Measurements from ENCODE around the gene MGARP. TPM values are rescaled to one million over a fixed set of nuclear protein-coding genes. Genes with fewer than 3 reads are reported as not detected.
"Not testable (repeated sequence)": the region's sequence is repeated elsewhere in the genome, so short reads cannot be mapped to it uniquely, and the experiment has no call there.

Gene MGARP
- total RNA-seq, 1 donor from 2014 or later: 0.82 TPM

DNA sequence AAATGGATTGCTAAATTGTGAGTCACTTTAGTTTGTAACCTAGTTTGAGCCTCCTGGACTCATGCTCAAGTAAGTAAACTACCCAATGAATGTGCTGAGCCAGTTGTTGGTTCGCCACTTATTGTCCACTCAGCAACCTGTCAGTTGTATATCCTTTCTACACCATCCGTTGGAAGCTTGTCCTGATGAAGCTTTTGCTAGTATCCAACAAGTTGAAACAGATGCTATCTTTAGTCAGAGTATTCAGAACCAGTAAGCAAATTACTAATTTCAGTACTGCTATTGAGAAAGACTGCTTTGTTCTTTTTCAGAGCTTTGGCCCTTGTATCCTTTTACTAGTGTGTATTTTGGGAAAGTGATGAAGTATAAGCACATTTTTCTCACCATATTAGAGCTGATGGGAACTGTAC is 17.0 kb upstream of the MGARP start:
- FAIRE-seq: no peak
- DNase-seq (ENCODE audit: low spot score in 2 of 2): no peak

- FAIRE-seq: no peak
- no peak for DNase-seq (ENCODE audit: low spot score in 2 of 2)
Observed at GRCh38 chr4:139295942-139296299, 15.9 kb upstream of the MGARP start.

GRCh38 chr4:139295206-139295941 is 15.3 kb upstream of the MGARP start:
- DNase-seq (ENCODE audit: low spot score in 2 of 2) (peak; percentile 72 to 84), FAIRE-seq (no peak)

DNA sequence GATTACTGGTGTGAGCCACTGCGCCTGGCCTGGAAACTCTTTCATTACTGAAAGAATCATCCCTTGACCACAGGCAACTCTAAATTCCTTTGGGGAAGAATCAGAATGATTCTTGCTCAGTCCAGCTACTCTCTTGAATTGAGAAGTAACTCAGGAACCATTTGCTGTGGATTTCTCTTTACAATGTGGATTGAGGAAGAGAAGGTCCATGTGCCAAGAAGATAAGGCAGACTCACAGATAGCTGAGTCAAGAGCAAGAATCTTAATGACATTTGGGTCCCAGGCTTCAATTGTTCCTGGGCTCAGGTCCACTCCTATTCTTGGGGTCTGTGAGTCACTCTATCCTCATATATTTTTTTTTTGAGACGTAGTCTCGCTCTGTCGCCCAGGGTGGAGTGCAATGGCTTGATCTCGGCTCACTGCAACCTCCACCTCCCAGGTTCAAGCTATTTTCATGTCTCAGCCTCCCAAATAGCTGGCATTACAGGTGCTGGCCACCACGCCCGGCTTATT is 6.2 kb upstream of the MGARP start:
- FAIRE-seq: no peak
- DNase-seq (ENCODE audit: low spot score in 2 of 2): no peak

DNA sequence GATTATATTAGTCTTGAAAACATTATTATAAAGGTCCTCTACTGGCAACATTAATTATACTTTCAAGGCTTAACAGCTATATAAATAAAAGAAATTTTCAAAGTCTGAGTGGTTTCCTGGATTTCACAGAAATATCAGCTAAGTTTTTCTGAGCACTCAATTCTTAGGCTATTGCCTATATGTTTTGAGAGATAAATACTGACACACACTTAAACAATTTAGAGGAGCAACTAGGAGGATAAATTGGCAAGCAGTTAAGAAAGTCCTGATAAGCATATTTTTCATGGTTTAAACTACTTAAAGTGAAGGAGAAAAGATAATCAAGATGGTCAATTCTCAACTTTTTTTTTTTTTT is 2.7 kb upstream of the MGARP start:
- FAIRE-seq (no peak), DNase-seq (ENCODE audit: low spot score in 2 of 2) (no peak)

GRCh38 chr4:139282065-139282720 is 2.2 kb upstream of the MGARP start:
- DNase-seq (ENCODE audit: low spot score in 2 of 2) (no peak), FAIRE-seq (no peak)

- FAIRE-seq (no peak), DNase-seq (ENCODE audit: low spot score in 2 of 2) (peak in 1 of 2 donors; percentile 25)
Observed at GRCh38 chr4:139278912-139279759, 889 bp downstream of the MGARP start.

GRCh38 chr4:139278485-139278884 is 1.5 kb downstream of the MGARP start:
- DNase-seq (ENCODE audit: low spot score in 2 of 2) (no peak), FAIRE-seq (no peak)

DNA sequence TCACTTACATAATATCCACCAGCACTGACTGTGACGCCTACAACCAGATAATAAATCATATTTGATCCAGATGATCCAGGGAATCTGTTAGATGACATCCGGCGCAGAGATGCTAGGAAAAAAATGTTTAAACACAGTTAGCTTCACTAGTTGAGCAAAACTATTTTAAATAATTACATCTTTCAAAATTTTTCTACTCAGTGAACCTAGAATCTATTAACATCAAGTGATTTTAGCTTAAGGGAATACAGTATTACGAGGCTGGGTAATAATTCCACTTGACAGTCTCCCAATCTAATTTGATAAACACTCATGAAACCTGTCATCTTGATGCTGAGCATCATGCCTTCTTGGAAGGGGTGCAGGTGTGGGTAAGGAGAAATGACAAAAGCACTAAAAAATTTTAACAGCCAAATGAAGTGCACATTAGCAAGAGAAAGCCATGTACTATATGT is 4.7 kb downstream of the MGARP start:
- DNase-seq (ENCODE audit: low spot score in 2 of 2) (no peak), FAIRE-seq (no peak)

GRCh38 chr4:139274790-139275189 is 5.2 kb downstream of the MGARP start:
- FAIRE-seq: peak; percentile 6
- DNase-seq (ENCODE audit: low spot score in 2 of 2): no peak

GRCh38 chr4:139273835-139274234 is 6.2 kb downstream of the MGARP start:
- DNase-seq (ENCODE audit: low spot score in 2 of 2): no peak
- FAIRE-seq: no peak

DNA sequence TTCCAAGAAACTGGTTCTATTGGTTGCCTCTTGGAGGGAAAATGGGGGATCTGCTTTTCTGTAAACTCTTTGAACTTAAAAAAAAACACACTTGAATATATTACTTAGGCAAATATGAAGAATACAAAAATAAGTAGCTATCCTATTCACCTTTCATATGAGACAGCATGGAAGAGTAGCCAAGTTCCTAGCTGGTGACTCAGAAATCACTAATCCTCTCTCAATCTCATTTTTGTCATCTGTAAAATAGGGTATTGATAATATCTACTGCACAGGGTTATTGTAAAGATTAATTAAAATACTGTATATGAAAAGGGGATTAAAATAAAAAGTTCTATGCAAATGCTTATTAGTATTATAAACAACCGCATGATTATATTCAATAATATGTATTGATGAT is 12.7 kb downstream of the MGARP start:
- no peak for FAIRE-seq

GRCh38 chr4:139266583-139267257 is 13.3 kb downstream of the MGARP start:
- no peak for FAIRE-seq
- peak; percentile 30 to 33 for DNase-seq (ENCODE audit: low spot score in 2 of 2)

More for the DNA sequence above, 12.7 kb downstream of the MGARP start:
- DNase-seq (ENCODE audit: low spot score in 2 of 2): no peak

DNA sequence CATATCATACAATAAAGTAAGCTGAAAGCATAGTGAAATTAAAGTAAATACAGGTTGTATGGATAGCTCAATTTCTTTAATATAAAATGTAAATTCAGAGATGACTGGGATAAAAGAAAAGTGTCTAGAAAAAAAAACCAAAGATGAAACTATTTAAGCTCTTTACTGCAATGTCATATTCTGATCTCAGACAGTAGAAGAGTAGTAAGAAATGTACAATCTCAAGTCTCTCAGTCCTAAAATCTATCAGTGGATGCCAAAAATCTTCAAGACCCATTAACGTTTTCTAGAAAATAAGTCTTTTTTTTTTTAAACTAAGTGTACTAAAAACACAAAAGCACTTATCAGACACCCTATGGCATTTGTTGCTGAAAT is 13.8 kb downstream of the MGARP start:
- FAIRE-seq: no peak

GRCh38 chr4:139265654-139266053 is 14.4 kb downstream of the MGARP start:
- FAIRE-seq (no peak), DNase-seq (ENCODE audit: low spot score in 2 of 2) (no peak)

More for the DNA sequence above, 13.8 kb downstream of the MGARP start:
- DNase-seq (ENCODE audit: low spot score in 2 of 2): no peak

GRCh38 chr4:139256349-139256748 is 23.7 kb downstream of the MGARP start:
- FAIRE-seq: no peak

DNA sequence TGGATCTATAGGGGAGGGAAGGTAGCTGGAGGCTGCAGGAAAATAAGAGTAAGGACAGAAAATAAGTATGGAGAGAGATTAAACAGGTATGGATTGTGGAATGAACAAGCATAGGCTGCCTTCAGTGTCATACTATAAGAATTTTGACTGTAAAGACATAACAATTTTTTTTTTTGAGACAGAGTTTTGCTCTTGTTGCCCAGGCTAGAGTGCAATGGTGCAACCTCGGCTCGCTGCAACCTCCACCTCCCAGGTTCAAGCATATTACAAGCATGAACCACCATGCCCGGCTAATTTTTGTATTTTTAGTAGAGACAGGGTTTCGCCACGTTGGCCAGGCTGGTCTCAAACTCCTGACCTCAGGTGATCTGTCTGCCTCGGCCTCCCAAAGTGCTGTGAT is 24.4 kb downstream of the MGARP start:
- not testable (repeated sequence) for DNase-seq (ENCODE audit: low spot score in 2 of 2); FAIRE-seq

More at GRCh38 chr4:139256349-139256748, 23.7 kb downstream of the MGARP start:
- DNase-seq (ENCODE audit: low spot score in 2 of 2): no peak

GRCh38 chr4:139253713-139254112 is 26.3 kb downstream of the MGARP start:
- DNase-seq (ENCODE audit: low spot score in 2 of 2): no peak
- FAIRE-seq: no peak

- FAIRE-seq: no peak
- no peak for DNase-seq (ENCODE audit: low spot score in 2 of 2)
Observed at GRCh38 chr4:139253046-139253445, 27.0 kb downstream of the MGARP start.

DNA sequence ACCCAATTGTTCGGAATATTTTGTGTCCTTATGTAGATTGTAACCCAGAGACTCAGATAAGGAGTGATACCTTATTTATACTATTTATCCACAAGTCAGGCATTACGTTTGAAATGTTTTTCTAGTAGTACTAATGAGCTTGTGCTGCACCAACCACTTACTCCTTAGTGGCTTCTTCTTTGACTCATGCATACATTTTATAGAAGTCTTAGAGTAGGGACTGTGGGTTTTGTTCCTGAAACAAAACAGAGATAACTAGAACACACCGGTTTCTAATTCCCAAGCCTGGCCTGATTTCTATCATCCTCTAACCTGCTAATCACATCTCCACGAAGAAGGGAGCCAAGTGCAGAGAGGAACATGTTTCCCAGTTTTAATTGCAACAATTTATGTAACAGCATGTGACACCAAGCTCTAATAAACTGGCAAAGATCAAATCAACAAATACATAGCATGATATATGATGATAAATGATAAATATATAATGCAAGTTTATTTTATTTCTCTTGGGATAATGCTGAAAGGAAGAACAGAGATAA is 32.3 kb downstream of the MGARP start:
- no peak for DNase-seq (ENCODE audit: low spot score in 2 of 2)
- FAIRE-seq: no peak
